22Rv1 (cell line): ENCODE data around the gene VTN.

Experiments
- CTCF ChIP-seq: fragments of 450-650 bp; IDR thresholded peaks from 2 replicates; pipeline ENCODE4 v1.5.1; 2017; ENCODE audit warnings: mild to moderate bottlenecking
- ZFX ChIP-seq: fragments of 450-650 bp; IDR thresholded peaks from 2 replicates; pipeline ENCODE4 v1.6.1; 2017; ENCODE audit warnings: antibody characterized with exemption, borderline replicate concordance

GRCh38 chr17:28385406-28385805 lies 15.3 kb upstream of the VTN start:
- TF ChIP-seq CTCF (no peak), ZFX (no peak)
